GM21447 (cell line): ENCODE results near the gene ZNF302.
"Not testable (repeated sequence)": the region's sequence is repeated elsewhere in the genome, so short reads cannot be mapped to it uniquely, and the experiment has no call there.

ENCODE experiments used
- ATAC-seq: cut with Tn5 transposase; IDR thresholded peaks from one replicate; pipeline ENCODE4 v1.9.1; 2021; ENCODE audit not compliant: unreplicated experiment

The ZNF302 gene

DNA sequence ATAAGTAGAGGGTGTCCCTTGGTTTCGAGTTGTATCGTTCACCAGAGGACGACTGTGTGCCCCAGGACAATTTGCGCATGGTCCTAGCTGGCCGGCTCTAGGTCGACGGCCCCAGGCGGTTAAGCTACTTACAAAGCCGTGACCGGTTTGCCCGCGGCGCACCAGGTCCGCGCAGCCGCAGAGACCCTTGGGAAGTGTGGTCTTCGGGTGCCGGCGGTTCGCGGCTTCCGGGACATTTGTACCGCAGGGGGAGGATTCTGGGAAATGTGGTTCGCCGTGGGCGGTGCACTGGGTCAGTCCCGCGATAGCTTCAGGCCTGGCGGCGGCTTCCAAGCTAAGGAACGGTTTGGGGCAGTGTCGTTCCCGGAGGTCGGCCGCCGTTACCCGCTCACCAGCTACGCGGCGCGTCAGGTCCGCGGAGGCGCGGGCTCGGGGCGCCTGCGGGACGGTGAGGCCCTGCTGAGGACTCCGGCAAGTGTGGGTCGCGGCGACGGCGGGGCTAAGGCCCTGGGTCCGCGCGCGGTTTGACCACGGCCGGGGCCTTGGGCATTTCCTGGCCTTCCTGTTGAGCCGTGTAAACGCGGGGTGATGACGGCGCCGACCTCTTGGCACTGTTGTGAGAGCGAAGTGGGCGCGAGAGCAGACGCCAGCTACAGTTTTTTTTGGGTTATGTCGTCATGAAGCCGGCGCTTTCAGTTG is at the start of gene ZNF302:
Gene ZNF302 (plus strand): TSS at position 293 of the 699 bp plus-strand sequence. CDS start 1,127 bp downstream, outside the sequence.
- ATAC-seq: peak; percentile 88

- no peak for ATAC-seq
Measured at GRCh38 chr19:34633802-34634201, 43.7 kb upstream of the ZNF302 start.

- no peak for ATAC-seq
Measured at GRCh38 chr19:34639491-34640085, 37.9 kb upstream of the ZNF302 start.

DNA sequence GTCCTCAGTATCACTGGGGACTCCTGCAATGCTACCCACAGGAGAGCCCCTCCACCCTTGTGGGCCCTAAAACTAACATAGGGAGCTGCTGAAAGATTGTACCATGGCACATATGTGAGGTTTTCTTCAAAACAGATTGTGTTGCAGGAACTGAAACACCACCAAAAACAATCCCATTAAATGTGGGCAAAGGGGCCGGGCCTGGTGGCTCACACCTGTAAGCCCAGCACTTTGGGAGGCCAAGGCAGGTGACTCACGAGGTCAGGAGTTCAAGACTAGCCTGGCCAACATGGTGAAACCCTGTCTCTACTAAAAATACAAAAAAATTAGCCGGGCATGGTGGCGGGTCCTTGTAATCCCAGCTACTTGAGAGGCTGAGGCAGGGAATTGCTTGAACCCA is 35.2 kb upstream of the ZNF302 start:
- no peak for ATAC-seq

- no peak for ATAC-seq
Measured at GRCh38 chr19:34644991-34645461, 32.5 kb upstream of the ZNF302 start.

GRCh38 chr19:34645551-34645950 is 31.9 kb upstream of the ZNF302 start:
- ATAC-seq: no peak

DNA sequence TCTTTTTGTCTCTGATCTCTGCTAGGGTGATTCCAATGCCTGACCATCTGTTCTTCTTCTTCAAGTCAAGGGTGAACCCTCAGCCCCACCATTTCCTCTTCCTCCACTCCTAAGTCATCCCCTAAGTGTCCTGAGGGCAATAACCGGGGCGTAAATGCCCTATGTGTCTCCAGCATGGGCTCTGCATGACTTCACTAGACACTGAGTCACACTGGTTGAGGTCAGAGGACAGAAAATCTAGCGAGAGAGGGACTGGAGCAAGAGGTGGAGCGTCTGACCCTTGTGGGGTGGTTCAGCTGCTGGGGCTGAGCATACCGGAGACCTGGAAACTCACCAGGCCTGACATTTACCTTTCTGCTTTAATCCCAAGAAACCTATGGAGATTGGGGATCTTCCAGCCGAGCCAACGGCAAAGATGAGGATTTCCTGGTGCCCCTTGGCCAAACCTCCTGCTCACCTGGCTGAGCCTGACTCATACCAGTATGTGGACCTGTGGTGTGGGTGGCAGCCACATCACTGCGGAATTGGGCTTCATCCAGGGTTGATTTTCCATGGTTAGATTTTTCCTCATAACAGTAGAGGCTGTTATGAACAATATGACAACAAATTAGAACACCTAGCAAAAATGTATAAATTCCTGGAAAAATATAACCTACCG is 27.5 kb upstream of the ZNF302 start:
- ATAC-seq: no peak

GRCh38 chr19:34651747-34652146 is 25.7 kb upstream of the ZNF302 start:
- ATAC-seq: no peak

- ATAC-seq: no peak
Measured at GRCh38 chr19:34654796-34655195, 22.7 kb upstream of the ZNF302 start.

DNA sequence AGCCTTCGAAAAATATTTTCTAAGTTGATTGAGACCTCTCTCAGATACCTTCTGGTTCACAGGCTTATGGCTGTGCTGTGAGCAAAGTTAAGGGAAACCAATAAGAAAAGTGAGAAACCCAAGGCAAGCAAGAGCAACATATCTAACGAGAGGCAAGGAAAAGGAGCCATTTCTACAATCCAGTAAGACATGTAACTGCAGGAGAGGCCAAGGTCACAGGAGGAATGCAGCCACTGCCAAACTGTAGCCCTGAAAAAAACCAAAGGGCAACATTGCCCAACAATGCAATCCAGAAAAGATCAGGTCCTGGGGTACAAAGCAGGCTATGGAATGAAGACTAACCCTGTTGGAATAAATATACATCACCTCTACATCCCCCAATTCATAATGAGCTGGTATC is 21.8 kb upstream of the ZNF302 start:
- no peak for ATAC-seq

GRCh38 chr19:34661357-34661756 is 16.1 kb upstream of the ZNF302 start:
- no peak for ATAC-seq

GRCh38 chr19:34662919-34663318 is 14.6 kb upstream of the ZNF302 start:
- no peak for ATAC-seq

DNA sequence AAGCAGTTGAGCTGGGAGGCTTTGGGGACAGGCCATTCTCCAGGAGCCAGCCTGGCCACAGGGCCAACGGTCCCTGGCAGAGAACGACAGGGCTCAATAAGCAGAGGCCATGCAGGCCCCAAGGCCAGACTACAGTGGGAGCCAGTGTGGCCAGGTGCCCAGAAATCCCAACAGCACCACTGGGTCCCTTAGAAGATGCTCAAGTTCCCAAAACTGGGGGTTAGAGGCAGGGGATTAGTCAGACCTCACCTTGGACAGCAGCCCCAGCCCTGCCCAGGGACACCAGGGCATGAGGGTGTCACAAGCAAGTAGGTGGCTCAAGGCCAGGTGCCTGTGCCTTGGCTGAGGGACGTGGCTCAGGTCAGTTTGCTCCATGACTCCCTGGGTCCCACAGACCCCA is 13.3 kb upstream of the ZNF302 start:
- ATAC-seq: no peak

- ATAC-seq: no peak
Measured at GRCh38 chr19:34664870-34665269, 12.6 kb upstream of the ZNF302 start.

DNA sequence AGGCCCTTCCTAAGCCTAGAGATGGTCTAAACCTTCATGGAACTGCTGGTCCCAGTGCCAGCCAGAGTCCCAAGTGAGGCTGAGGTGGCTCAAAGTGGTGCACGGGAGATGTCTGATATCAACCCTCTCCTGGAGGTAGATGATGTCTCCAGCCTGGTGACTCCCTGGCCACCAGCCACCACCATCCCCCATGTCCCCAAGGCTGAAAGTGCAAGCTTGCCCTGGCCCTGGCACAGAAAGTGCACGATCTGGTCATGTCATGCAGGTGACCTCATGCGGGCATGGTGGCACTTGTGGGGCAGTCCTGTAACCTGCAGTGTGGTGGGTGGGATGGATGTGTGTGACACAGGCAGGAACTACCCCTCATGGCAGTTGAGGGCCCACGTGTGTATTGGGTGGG is 12.2 kb upstream of the ZNF302 start:
- not testable (repeated sequence) for ATAC-seq

DNA sequence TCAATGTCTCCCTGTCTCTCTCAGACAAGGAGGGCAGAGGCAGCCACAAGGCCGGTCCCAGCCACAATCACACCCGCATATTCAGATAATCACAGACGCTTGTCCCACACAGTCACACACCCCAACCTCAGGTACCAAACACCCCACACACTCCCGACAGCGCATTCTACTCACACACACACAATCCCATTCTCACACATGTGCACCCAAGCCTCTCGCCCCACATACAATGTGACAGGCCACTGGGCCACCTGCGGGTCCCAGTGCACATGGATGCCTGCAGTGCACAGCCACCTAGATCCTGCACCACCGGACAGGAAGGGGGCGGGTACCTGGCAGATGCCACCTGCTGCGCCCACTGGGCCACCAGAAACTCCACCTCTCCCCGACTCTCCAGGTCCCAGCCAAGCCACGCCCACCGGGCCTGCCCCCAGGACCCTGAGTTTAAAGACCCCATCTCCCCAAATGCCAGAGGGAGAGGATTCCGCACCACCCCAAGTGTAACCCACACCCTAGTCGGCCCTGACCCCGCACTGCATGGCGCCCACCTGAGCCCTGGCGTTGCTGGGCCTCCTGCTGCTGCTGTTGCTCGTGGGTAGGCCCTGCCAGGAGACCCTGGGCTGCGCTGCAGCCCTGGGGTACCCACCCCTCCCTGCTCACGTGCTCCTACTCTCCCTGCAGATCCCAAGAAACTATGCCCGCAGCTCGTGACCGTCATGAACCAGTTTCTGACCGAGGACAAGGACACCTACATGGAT is 11.1 kb upstream of the ZNF302 start:
- ATAC-seq: no peak

DNA sequence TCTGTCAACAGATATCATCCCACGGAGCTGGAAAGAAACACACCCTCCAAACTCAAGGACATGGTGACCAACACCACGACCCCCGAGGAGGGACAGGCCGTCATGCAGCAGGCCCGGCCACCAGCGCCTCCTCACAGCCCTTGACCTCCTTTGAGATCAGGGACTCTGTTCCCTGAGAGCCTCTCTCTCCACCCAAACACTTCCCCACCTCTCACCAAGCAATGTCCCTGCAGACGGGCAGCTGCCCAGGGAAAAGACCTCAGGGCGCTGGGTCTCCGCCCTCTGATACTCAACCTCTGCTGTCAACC is 10.6 kb upstream of the ZNF302 start:
- ATAC-seq: no peak

- no peak for ATAC-seq
Measured at GRCh38 chr19:34667349-34668076, 10.0 kb upstream of the ZNF302 start.

- ATAC-seq: not testable (repeated sequence)
Measured at GRCh38 chr19:34668077-34668689, 9.3 kb upstream of the ZNF302 start.

DNA sequence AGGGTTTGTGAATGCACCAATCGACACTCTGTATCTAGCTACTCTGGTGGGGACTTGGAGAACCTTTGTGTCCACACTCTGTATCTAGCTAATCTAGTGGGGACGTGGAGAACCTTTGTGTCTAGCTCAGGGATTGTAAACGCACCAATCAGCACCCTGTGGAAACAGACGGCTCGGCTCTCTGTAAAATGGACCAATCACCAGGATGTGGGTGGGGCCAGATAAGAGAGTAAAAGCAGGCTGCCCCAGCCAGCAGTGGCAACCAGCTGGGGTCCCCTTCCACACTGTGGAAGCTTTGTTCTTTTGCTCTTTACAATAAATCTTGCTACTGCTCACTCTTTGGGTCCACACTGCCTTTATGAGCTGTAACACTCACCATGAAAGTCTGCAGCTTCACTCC is 8.8 kb upstream of the ZNF302 start:
- not testable (repeated sequence) for ATAC-seq

- ATAC-seq: no peak
Measured at GRCh38 chr19:34669305-34669704, 8.2 kb upstream of the ZNF302 start.
